OCI-LY1 (cell line): ENCODE data around the gene KLHDC8A.

Experiments used
- H2AFZ ChIP-seq: fragments of 200-600 bp; sonication (generic), shearing (Covaris generic); 2 replicates; pipeline ENCODE4 v1.6.0; 2014; ENCODE audit warnings: antibody characterized with exemption, mild to moderate bottlenecking, low read length
- H3F3A ChIP-seq: fragments of 200-600 bp; sonication (generic), shearing (Covaris generic); 2 replicates; pipeline ENCODE4 v1.6.0; 2014; ENCODE audit warnings: mild to moderate bottlenecking, antibody characterized with exemption, low read length, moderate library complexity; ENCODE audit not compliant: insufficient read depth
- H3K27ac ChIP-seq: fragments of 200-600 bp; sonication (generic); 2 replicates; pipeline ENCODE4 v1.5.1; 2014; ENCODE audit warnings: low read length, mixed run types, mild to moderate bottlenecking, low read depth; ENCODE audit not compliant: poor library complexity, severe bottlenecking
- H3K27me3 ChIP-seq: fragments of 200-600 bp; sonication (generic); 2 replicates; pipeline ENCODE4 v1.6.0; 2014; ENCODE audit warnings: antibody characterized with exemption, mild to moderate bottlenecking, low read length, moderate library complexity; ENCODE audit not compliant: insufficient read depth
- H3K36me3 ChIP-seq: fragments of 200-600 bp; sonication (generic); 2 replicates; pipeline ENCODE4 v1.6.1; 2014; ENCODE audit warnings: mild to moderate bottlenecking, antibody characterized with exemption, low read length, moderate library complexity, mixed read lengths; ENCODE audit not compliant: insufficient read depth
- H3K4me1 ChIP-seq: fragments of 200-600 bp; sonication (generic); 2 replicates; pipeline ENCODE4 v1.5.1; 2014; ENCODE audit warnings: mild to moderate bottlenecking, low read length, moderate library complexity; ENCODE audit not compliant: insufficient read depth, severe bottlenecking
- H3K4me2 ChIP-seq: fragments of 200-600 bp; sonication (generic), shearing (Covaris generic); 2 replicates; pipeline ENCODE4 v1.6.1; 2014; ENCODE audit warnings: low read length
- H3K4me3 ChIP-seq: fragments of 200-600 bp; sonication (generic); 2 replicates; pipeline ENCODE4 v1.5.1; 2014; ENCODE audit warnings: low read length, low read depth, mild to moderate bottlenecking, mixed read lengths; ENCODE audit not compliant: poor library complexity, severe bottlenecking
- H3K79me2 ChIP-seq: fragments of 200-600 bp; shearing (Covaris generic); 2 replicates; pipeline ENCODE4 v1.6.1; 2016; ENCODE audit warnings: mixed run types, low read length, mixed read lengths; ENCODE audit not compliant: insufficient read depth
- H3K9ac ChIP-seq: fragments of 200-600 bp; sonication (generic), shearing (Covaris generic); 2 replicates; pipeline ENCODE4 v1.6.1; 2014; ENCODE audit warnings: mild to moderate bottlenecking, low read length, mixed read lengths
- H3K9me2 ChIP-seq: fragments of 200-600 bp; sonication (generic), shearing (Covaris generic); 2 replicates; pipeline ENCODE4 v1.6.1; 2014; ENCODE audit warnings: low read depth, mild to moderate bottlenecking, low read length, mixed read lengths
- H3K9me3 ChIP-seq: fragments of 200-600 bp; shearing (Covaris generic); 2 replicates; pipeline ENCODE4 v1.6.1; 2014; ENCODE audit warnings: low read length, mixed read lengths
- H4K20me1 ChIP-seq: fragments of 200-600 bp; sonication (generic), shearing (Covaris generic); 2 replicates; pipeline ENCODE4 v1.6.0; 2016; ENCODE audit warnings: mild to moderate bottlenecking, low read length; ENCODE audit not compliant: insufficient read depth
- CTCF ChIP-seq: fragments of 200-600 bp; sonication (generic), shearing (Covaris generic); IDR thresholded peaks from 2 replicates; pipeline ENCODE4 v1.5.1; 2017; ENCODE audit warnings: mild to moderate bottlenecking, antibody characterized with exemption, low read length, moderate library complexity, mixed read lengths
- EZH2 ChIP-seq: fragments of 200-600 bp; sonication (generic), shearing (Covaris generic); IDR thresholded peaks from 2 replicates; pipeline ENCODE4 v1.8.0; 2017; ENCODE audit warnings: borderline replicate concordance, mixed run types, mild to moderate bottlenecking, antibody characterized with exemption, low read length, moderate library complexity, mixed read lengths

Gene KLHDC8A

GRCh38 chr1:205321959-205322283 lies 34.8 kb downstream of the KLHDC8A start:
- peak overlapping the region; percentile 95 for H3K4me3 ChIP-seq
- peak overlapping the region; percentile 6; the same call in 1 of the 2 replicates for H3K9ac ChIP-seq
- H3K27me3 ChIP-seq = no peaks in the 10 kb centered on the region
- TF ChIP-seq CTCF = no peak
- TF ChIP-seq EZH2 = no peak
- H3K9me3 ChIP-seq = no peaks in the 10 kb centered on the region
- H3F3A ChIP-seq = no peaks in the 10 kb centered on the region
- peaks cover 42% of the 10 kb centered on the region for H3K4me1 ChIP-seq
- H2AFZ ChIP-seq = no peak overlapping the region
- H3K36me3 ChIP-seq = peaks cover 24% of the 10 kb centered on the region; the same call in 1 of the 2 replicates
- no peaks in the 10 kb centered on the region for H4K20me1 ChIP-seq
- no peaks in the 10 kb centered on the region for H3K9me2 ChIP-seq
- H3K4me2 ChIP-seq = peak overlapping the region; percentile 76
- H3K79me2 ChIP-seq = peaks cover 40% of the 10 kb centered on the region
- no peak overlapping the region for H3K27ac ChIP-seq

GRCh38 chr1:205321162-205321958 lies 35.4 kb downstream of the KLHDC8A start, which contains the start of gene NUAK2:
TSS of gene NUAK2 (minus strand) at chr1:205321745. CDS start at chr1:205321628, 117 bp downstream.
- H3K27me3 ChIP-seq = no peaks in the 10 kb centered on the region
- peak within 1 kb of the TSS; percentile 92 for H3K9ac ChIP-seq
- peaks cover 45% of the 10 kb centered on the region for H3K79me2 ChIP-seq
- H3K4me3 ChIP-seq = peak within 1 kb of the TSS; percentile 95
- no peaks in the 10 kb centered on the region for H4K20me1 ChIP-seq
- no peaks in the 10 kb centered on the region for H3F3A ChIP-seq
- no peaks in the 10 kb centered on the region for H3K9me2 ChIP-seq
- H3K36me3 ChIP-seq = peaks cover 25% of the 10 kb centered on the region; the same call in 1 of the 2 replicates
- peaks cover 48% of the 10 kb centered on the region for H3K4me1 ChIP-seq
- peak; percentile 33; the same call in 1 of the 2 replicates for TF ChIP-seq CTCF
- no peak for TF ChIP-seq EZH2
- H3K9me3 ChIP-seq = no peaks in the 10 kb centered on the region
- H3K4me2 ChIP-seq = peak within 1 kb of the TSS; percentile 76
- peak within 1 kb of the TSS; percentile 82 for H3K27ac ChIP-seq
- H2AFZ ChIP-seq = no peak within 1 kb of the TSS

GRCh38 chr1:205319081-205320018 lies 37.4 kb downstream of the KLHDC8A start:
- no peak overlapping the region for H2AFZ ChIP-seq
- peak overlapping the region; percentile 95 for H3K4me3 ChIP-seq
- H4K20me1 ChIP-seq = no peaks in the 10 kb centered on the region
- no peak for TF ChIP-seq CTCF
- TF ChIP-seq EZH2 = no peak
- no peaks in the 10 kb centered on the region for H3K9me3 ChIP-seq
- H3K9me2 ChIP-seq = no peaks in the 10 kb centered on the region
- H3K27me3 ChIP-seq = no peaks in the 10 kb centered on the region
- peak overlapping the region; percentile 82 for H3K27ac ChIP-seq
- H3F3A ChIP-seq = no peaks in the 10 kb centered on the region
- H3K79me2 ChIP-seq = peaks cover 65% of the 10 kb centered on the region
- peak overlapping the region; percentile 32; the same call in 1 of the 2 replicates for H3K9ac ChIP-seq
- H3K4me1 ChIP-seq = peaks cover 61% of the 10 kb centered on the region
- peak overlapping the region; percentile 68 for H3K4me2 ChIP-seq
- H3K36me3 ChIP-seq = peaks cover 29% of the 10 kb centered on the region; the same call in 1 of the 2 replicates
